Lower lobe of right lung (tissue), 2 donors: Measurements from ENCODE around the gene ACOT9. TPM values are rescaled to one million over a fixed set of nuclear protein-coding genes. Genes with fewer than 3 reads are reported as not detected.

ENCODE experiments used
- ATAC-seq, 2 donors: fragments of 200-7000 bp; cut with Tn5 transposase; one replicate each; pipeline ENCODE4 v1.9.1; 2020 to 2022; ENCODE audit warnings: mild to moderate bottlenecking in 2 of 2, moderate library complexity in 2 of 2
- DNase-seq: peaks from one replicate; pipeline ENCODE4 v3.0.0-alpha.2; 2020
- H3K27ac ChIP-seq: fragments of 200-600 bp; one replicate; pipeline ENCODE4 v1.8.0; 2022
- H3K27me3 ChIP-seq: fragments of 200-600 bp; one replicate; pipeline ENCODE4 v1.8.0; 2022; ENCODE audit warnings: low read depth
- H3K36me3 ChIP-seq: fragments of 200-600 bp; one replicate; pipeline ENCODE4 v1.8.0; 2022; ENCODE audit warnings: mild to moderate bottlenecking
- H3K4me1 ChIP-seq: fragments of 200-600 bp; one replicate; pipeline ENCODE4 v1.8.0; 2022
- H3K4me3 ChIP-seq: fragments of 200-600 bp; one replicate; pipeline ENCODE4 v1.8.0; 2022; ENCODE audit warnings: mild to moderate bottlenecking
- H3K9me3 ChIP-seq: fragments of 200-600 bp; one replicate; pipeline ENCODE4 v1.8.0; 2022
- intact Hi-C: fragments of 100-400 bp; cut with DNase I; formaldehyde crosslinking; loops from one replicate; pipeline ENCODE4 v1.11.0; 2022
- total RNA-seq: library from RNA; stranded (reverse); fragmentation: NEBNext Ultra II Directional; extraction: Animal tissue kit (Norgen Biotek cat#: 25700); gene quantifications from one replicate; pipeline ENCODE4 v1.2.1, GENCODE V29; 2021
- TF ChIP-seq, protein P1 (sequence below): fragments of 200-600 bp; IDR thresholded peaks from one replicate; pipeline ENCODE4 v1.8.0; 2022; ENCODE audit warnings: antibody characterized with exemption, mild to moderate bottlenecking
- donor health status: DM: no; HTN: yes; CAD: no; lungs with severe emphysema.

The ACOT9 gene
- total RNA-seq, 1 donor from 2014 or later, result 45.9 TPM

DNA sequence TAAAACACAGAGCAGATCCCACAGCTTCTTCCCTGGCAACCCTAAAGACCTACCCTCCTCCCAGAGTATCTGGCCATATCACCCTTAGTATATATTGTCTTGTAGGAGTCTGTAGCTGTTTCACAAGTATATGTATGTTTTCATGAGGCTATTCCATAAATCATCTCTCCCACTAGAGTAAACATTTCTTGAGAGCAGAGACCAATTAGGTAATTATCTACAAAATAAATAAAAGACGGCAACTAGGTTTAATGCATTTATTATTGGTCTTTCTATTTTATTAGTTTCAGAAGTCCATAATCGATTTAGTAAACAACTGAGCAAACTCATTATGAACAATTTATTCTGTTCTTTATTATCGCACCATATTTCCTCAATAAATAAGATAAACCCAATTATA, 7.0 kb downstream of the ACOT9 start:
- TF ChIP-seq, protein P1, sequence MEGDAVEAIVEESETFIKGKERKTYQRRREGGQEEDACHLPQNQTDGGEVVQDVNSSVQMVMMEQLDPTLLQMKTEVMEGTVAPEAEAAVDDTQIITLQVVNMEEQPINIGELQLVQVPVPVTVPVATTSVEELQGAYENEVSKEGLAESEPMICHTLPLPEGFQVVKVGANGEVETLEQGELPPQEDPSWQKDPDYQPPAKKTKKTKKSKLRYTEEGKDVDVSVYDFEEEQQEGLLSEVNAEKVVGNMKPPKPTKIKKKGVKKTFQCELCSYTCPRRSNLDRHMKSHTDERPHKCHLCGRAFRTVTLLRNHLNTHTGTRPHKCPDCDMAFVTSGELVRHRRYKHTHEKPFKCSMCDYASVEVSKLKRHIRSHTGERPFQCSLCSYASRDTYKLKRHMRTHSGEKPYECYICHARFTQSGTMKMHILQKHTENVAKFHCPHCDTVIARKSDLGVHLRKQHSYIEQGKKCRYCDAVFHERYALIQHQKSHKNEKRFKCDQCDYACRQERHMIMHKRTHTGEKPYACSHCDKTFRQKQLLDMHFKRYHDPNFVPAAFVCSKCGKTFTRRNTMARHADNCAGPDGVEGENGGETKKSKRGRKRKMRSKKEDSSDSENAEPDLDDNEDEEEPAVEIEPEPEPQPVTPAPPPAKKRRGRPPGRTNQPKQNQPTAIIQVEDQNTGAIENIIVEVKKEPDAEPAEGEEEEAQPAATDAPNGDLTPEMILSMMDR, result no peak
- no peak overlapping the region for H3K4me3 ChIP-seq
- H3K27me3 ChIP-seq, result no peaks in the 10 kb centered on the region
- no peak overlapping the region for H3K27ac ChIP-seq
- intact Hi-C loops, result no loop called here
- DNase-seq (no peak), ATAC-seq (no peak)
- no peaks in the 10 kb centered on the region for H3K4me1 ChIP-seq
- no peaks in the 10 kb centered on the region for H3K9me3 ChIP-seq
- H3K36me3 ChIP-seq, result peaks cover 23% of the 10 kb centered on the region

DNA sequence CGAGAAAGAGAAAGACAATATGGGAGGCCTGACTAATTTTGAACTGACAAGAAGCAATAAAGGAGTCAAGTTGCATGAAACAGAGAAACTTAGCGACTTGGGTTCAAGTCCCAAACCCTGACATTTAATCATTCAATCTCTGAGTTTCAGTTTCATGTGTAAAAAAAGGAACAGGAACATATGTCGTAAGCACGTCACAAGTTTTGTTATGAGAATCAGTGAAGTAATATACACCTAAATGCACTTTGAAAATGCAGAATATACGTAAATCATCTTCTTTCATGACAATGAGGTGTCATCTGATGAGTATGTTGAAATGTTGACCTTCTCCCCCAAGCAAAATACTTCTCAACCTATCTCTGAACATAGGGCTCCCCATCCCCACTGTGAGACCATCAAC, 10.4 kb downstream of the ACOT9 start:
- ATAC-seq (no peak), DNase-seq (no peak)
- Histone ChIP-seq H3K9me3 (no peaks in the 10 kb centered on the region), H3K27me3 (no peaks in the 10 kb centered on the region), H3K27ac (no peak overlapping the region), H3K36me3 (peaks cover 33% of the 10 kb centered on the region), H3K4me1 (no peaks in the 10 kb centered on the region), H3K4me3 (no peak overlapping the region)
- intact Hi-C loops, result no loop called here
- TF ChIP-seq, protein P1, result no peak

DNA sequence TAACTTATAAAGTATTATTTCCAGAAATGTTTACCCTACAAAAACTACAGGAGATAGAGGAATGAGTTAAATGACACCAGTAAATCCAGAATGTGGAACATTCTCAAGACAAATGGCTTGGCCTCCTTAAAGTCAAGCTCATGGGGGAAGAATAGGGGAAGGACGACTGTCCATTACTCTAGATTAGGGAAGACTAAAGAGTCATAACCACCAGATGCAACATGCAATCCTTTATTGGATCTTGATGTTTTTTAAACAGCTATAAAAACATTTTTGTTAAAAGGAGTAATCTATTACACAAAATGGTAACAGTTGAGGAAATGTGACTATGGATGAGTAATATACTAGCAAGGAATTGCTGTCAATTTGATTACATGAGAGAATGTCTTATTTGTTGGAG, 11.1 kb downstream of the ACOT9 start:
- no peak for ATAC-seq
- TF ChIP-seq, protein P1, result no peak
- peaks cover 33% of the 10 kb centered on the region for H3K36me3 ChIP-seq
- H3K4me1 ChIP-seq, result no peaks in the 10 kb centered on the region
- no peaks in the 10 kb centered on the region for H3K27me3 ChIP-seq
- H3K4me3 ChIP-seq, result no peak overlapping the region
- DNase-seq, result no peak
- intact Hi-C loops, result no loop called here
- no peaks in the 10 kb centered on the region for H3K9me3 ChIP-seq
- no peak overlapping the region for H3K27ac ChIP-seq

DNA sequence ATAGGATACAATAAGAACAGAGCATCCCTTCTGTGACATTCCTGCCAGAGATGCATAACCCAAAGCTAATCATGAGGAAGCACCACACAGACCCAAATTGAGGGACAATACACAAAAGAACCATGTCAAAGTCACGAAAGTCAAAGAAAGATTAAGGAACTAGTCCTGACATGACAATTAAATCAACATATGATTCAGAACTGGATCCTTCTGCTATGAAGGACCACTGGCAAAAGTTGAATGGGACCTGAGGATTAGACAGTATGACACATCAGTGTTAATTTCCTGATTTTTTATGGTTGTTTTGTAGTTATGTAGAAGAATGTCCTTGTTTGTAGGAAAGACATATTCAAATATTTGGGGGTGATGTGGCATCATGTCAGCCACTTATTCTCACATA, 13.9 kb downstream of the ACOT9 start:
- H3K36me3 ChIP-seq, result peaks cover 38% of the 10 kb centered on the region
- H3K4me1 ChIP-seq, result no peaks in the 10 kb centered on the region
- DNase-seq (no peak), ATAC-seq (no peak)
- no peaks in the 10 kb centered on the region for H3K27me3 ChIP-seq
- intact Hi-C loops, result no loop called here
- no peak overlapping the region for H3K4me3 ChIP-seq
- H3K27ac ChIP-seq, result no peak overlapping the region
- TF ChIP-seq, protein P1, result no peak
- no peaks in the 10 kb centered on the region for H3K9me3 ChIP-seq

DNA sequence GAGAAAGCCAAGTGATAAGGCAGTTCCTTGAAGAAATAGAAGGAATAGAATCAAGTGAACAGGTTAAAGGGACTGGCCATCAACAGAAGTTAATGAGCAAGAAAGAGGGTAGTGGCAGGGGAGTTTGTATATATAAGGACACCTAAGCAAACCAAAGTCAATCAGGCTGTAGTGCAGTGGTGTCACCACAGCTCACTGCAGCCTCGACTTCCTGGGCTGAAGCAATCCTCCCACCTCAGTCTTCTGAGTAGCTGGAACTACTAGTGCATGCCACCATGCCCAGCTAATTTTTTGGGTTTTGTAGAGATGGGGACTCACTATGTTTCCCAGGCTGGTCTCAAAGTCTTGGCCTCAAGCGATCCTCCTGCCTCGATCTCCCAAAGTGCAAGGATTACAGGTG, 15.9 kb downstream of the ACOT9 start:
- ATAC-seq (no peak), DNase-seq (no peak)
- Histone ChIP-seq H3K27ac (no peak overlapping the region), H3K27me3 (no peaks in the 10 kb centered on the region), H3K4me3 (no peak overlapping the region), H3K36me3 (peaks cover 44% of the 10 kb centered on the region), H3K4me1 (no peaks in the 10 kb centered on the region), H3K9me3 (no peaks in the 10 kb centered on the region)
- TF ChIP-seq, protein P1, result no peak
- intact Hi-C loops, result no loop called here

DNA sequence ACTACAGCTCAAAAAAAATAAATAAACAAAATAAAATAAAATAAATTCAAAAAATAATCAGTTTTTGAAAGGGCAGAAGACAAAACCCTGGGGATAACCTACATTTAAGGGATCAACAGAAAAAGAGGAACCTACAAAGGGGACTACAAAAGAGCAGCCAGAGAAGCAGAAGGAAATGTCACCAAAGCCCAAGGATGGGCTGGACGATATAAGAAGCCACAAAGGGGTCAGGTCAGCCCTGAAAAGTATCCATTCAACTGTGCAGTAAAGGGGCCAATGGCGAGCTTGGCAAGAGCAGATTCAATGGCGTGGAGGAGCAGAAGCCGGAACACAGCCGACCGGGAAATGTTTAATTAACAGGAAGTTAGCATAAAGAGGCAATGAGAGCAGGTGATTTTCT, 16.9 kb downstream of the ACOT9 start:
- DNase-seq (no peak), ATAC-seq (peak in 1 of 2 donors; percentile 14)
- TF ChIP-seq, protein P1, result no peak
- no peaks in the 10 kb centered on the region for H3K27me3 ChIP-seq
- intact Hi-C loops, result no loop called here
- H3K4me3 ChIP-seq, result no peak overlapping the region
- no peaks in the 10 kb centered on the region for H3K4me1 ChIP-seq
- peaks cover 47% of the 10 kb centered on the region for H3K36me3 ChIP-seq
- no peak overlapping the region for H3K27ac ChIP-seq
- H3K9me3 ChIP-seq, result no peaks in the 10 kb centered on the region
